GM23338 (cell line): ENCODE measurements around the gene NCKIPSD.

Experiments
- CREB1 ChIP-seq: fragments of 250-450 bp; sonication (Bioruptor Pico); IDR thresholded peaks from 2 replicates; pipeline ENCODE4 v1.5.0; 2020; ENCODE audit warnings: low read depth, mild to moderate bottlenecking, moderate library complexity
- CTCF ChIP-seq, 2 experiments: fragments of 200-600 bp in 1 of 2; sonication (generic) in 1 of 2; conservative IDR thresholded peaks; 2 replicates each; pipeline versions ENCODE4 v1.5.1 to v1.6.1; 2016 to 2017; ENCODE audit warnings: antibody characterized with exemption in 2 of 2, low read depth in 2 of 2, mild to moderate bottlenecking in 2 of 2, moderate library complexity in 1 of 2
- ETS1 ChIP-seq: IDR thresholded peaks from 2 replicates; pipeline ENCODE4 v1.6.1; 2016; ENCODE audit warnings: antibody characterized with exemption
- EZH2 ChIP-seq: fragments of 200-600 bp; sonication (generic); IDR thresholded peaks from one replicate; pipeline ENCODE4 v1.8.0; 2017; ENCODE audit warnings: antibody characterized with exemption, mild to moderate bottlenecking, low read depth; ENCODE audit not compliant: unreplicated experiment
- EZH2phosphoT487 ChIP-seq: fragments of 200-600 bp; sonication (generic); IDR thresholded peaks from one replicate; pipeline ENCODE4 v1.8.1; 2018; ENCODE audit warnings: antibody characterized with exemption; ENCODE audit not compliant: unreplicated experiment
- JUNB ChIP-seq: IDR thresholded peaks from one replicate; pipeline ENCODE4 v1.6.1; 2016; ENCODE audit warnings: antibody characterized with exemption; ENCODE audit not compliant: unreplicated experiment
- NANOG ChIP-seq: IDR thresholded peaks from 2 replicates; pipeline ENCODE4 v1.6.1; 2016; ENCODE audit warnings: antibody characterized with exemption, borderline replicate concordance
- POLR2AphosphoS5 ChIP-seq: IDR thresholded peaks from 2 replicates; pipeline ENCODE4 v1.6.1; 2016; ENCODE audit warnings: antibody characterized with exemption, low read depth
- REST ChIP-seq: IDR thresholded peaks from one replicate; pipeline ENCODE4 v1.6.1; 2018; ENCODE audit warnings: antibody characterized with exemption; ENCODE audit not compliant: unreplicated experiment
- STAT1 ChIP-seq: IDR thresholded peaks from one replicate; pipeline ENCODE4 v1.6.1; 2016; ENCODE audit warnings: antibody characterized with exemption; ENCODE audit not compliant: unreplicated experiment
- ZNF114 ChIP-seq: fragments of 250-450 bp; sonication (Bioruptor Pico); IDR thresholded peaks from 2 replicates; pipeline ENCODE4 v1.5.0; 2020; ENCODE audit warnings: mild to moderate bottlenecking, moderate library complexity
- ZNF331 ChIP-seq: fragments of 250-450 bp; sonication (Bioruptor Pico); IDR thresholded peaks from 2 replicates; pipeline ENCODE4 v1.5.0; 2020; ENCODE audit warnings: low read depth, mild to moderate bottlenecking, moderate library complexity

- TF ChIP-seq CTCF (conservative IDR thresholded peaks at IDR 0.05; ENCODE audit: low read depth in 2 of 2) (no peak), POLR2AphosphoS5 (no peak), EZH2 (no peak), STAT1 (no peak), REST (no peak), EZH2phosphoT487 (no peak), JUNB (no peak), CREB1 (CRISPR knock-in tag) (no peak), ZNF331 (CRISPR knock-in tag) (no peak), ETS1 (no peak), ZNF114 (CRISPR knock-in tag) (no peak), NANOG (no peak)
These were observed 38.0 kb downstream of the NCKIPSD start for GRCh38 chr3:48647714-48648113.
